Measurements from ENCODE around the gene IFNA6. TPM values are rescaled to one million over a fixed set of nuclear protein-coding genes. Genes with fewer than 3 reads are reported as not detected.

The IFNA6 gene
- not detected for total RNA-seq (ENCODE audit: unreplicated experiment)
- long read RNA-seq: 0 reads

DNA sequence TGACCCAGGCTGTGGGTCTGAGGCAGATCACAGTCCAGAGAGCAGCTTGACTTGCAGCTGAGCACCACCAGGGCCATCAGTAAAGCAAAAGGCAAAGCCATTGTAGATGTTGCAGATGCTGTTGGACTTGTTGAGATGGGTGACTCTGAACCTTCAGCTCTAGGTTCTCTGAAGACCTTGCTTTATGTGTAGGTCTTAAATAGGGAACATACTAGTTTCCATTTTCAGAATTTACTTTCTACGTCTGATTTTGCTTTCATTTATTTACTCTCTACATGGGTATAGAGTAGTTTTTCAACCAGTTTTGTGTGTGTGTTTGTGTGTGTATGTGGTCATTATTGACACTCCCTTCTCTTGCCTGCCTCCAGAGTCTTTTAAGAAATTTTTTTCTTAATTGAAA lies at the start of gene IFNA6:
TSS of gene IFNA6 (minus strand) at position 101 of the 400 bp plus-strand sequence. CDS start at position 101, 0 bp downstream.
- Mint-ChIP-seq H3K36me3 (ENCODE audit: unreplicated experiment) (no peaks in the 10 kb centered on the region), H3K4me3 (ENCODE audit: unreplicated experiment) (no peak within 1 kb of the TSS), H3K27ac (ENCODE audit: unreplicated experiment) (no peak within 1 kb of the TSS), H3K9me3 (ENCODE audit: unreplicated experiment) (peaks cover 2% of the 10 kb centered on the region), H3K4me1 (ENCODE audit: low read depth, unreplicated experiment) (no peaks in the 10 kb centered on the region), H3K27me3 (ENCODE audit: unreplicated experiment) (no peaks in the 10 kb centered on the region)
- no peak for DNase-seq
- TF ChIP-seq CTCF (IDR thresholded peaks at IDR 0.05; ENCODE audit: partially characterized antibody, unreplicated experiment): no peak

GRCh38 chr9:21399956-21400355 lies 49.3 kb upstream of the IFNA6 start:
- H3K4me1 Mint-ChIP-seq (ENCODE audit: low read depth, unreplicated experiment): no peaks in the 10 kb centered on the region
- no peaks in the 10 kb centered on the region for H3K27me3 Mint-ChIP-seq (ENCODE audit: unreplicated experiment)
- no peak for TF ChIP-seq CTCF (IDR thresholded peaks at IDR 0.05; ENCODE audit: partially characterized antibody, unreplicated experiment)

GRCh38 chr9:21398955-21399489 lies 48.3 kb upstream of the IFNA6 start:
- Mint-ChIP-seq H3K9me3 (ENCODE audit: unreplicated experiment) (no peaks in the 10 kb centered on the region), H3K27ac (ENCODE audit: unreplicated experiment) (no peak overlapping the region), H3K27me3 (ENCODE audit: unreplicated experiment) (no peaks in the 10 kb centered on the region), H3K36me3 (ENCODE audit: unreplicated experiment) (no peaks in the 10 kb centered on the region), H3K4me3 (ENCODE audit: unreplicated experiment) (no peak overlapping the region), H3K4me1 (ENCODE audit: low read depth, unreplicated experiment) (no peaks in the 10 kb centered on the region)
- no peak for DNase-seq
- no peak for TF ChIP-seq CTCF (IDR thresholded peaks at IDR 0.05; ENCODE audit: partially characterized antibody, unreplicated experiment)

More at GRCh38 chr9:21399956-21400355, 49.3 kb upstream of the IFNA6 start:
- Mint-ChIP-seq H3K9me3 (ENCODE audit: unreplicated experiment) (no peaks in the 10 kb centered on the region), H3K4me3 (ENCODE audit: unreplicated experiment) (no peak overlapping the region), H3K27ac (ENCODE audit: unreplicated experiment) (no peak overlapping the region), H3K36me3 (ENCODE audit: unreplicated experiment) (no peaks in the 10 kb centered on the region)
- DNase-seq: no peak

DNA sequence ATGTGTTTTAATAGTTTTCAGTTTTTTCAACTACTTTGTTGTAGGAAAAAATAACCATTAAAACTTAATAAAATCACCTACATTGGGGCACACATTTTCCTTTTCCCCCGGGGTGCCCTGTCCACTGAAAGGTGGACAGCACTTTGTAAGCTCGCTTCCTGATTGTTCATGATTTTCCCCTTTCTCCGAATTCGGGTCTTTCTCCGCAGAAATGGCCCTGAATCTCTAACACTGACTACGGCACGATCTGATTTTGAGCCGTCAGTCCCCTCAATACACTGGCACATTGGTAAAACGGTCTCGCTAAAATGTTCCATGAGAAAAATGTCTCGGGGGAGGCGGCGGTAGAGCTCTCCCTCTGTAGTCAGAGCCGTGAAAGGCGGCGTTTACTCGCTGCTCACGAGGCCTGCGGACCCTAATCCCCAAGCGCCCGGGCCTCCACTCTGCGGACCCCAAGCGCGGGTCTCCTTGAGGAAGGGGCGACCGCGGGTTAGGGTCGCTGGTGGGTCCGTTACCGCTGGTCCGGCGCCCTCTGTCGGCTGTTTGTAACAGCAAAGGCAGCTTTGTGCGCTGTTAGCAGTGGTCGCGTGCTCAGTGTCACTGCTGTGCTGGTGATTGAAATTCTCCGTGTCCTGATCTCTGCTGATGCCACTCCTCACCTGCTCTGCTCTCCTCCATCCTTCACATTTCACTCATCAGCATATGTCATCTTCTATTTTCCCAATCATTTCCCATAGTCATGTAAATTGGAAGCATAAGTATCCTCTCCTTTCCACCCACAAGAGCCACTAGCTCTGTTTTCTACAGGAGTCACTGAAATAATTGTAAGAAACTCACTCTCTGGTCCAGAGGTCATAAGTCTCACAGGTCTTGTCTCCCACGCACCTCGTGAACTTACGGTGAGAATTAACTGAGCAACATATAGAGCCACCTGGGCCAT lies 45.4 kb upstream of the IFNA6 start:
- Mint-ChIP-seq H3K36me3 (ENCODE audit: unreplicated experiment) (no peaks in the 10 kb centered on the region), H3K4me3 (ENCODE audit: unreplicated experiment) (peak overlapping the region; percentile 91), H3K27me3 (ENCODE audit: unreplicated experiment) (no peaks in the 10 kb centered on the region), H3K9me3 (ENCODE audit: unreplicated experiment) (no peaks in the 10 kb centered on the region), H3K4me1 (ENCODE audit: low read depth, unreplicated experiment) (no peaks in the 10 kb centered on the region), H3K27ac (ENCODE audit: unreplicated experiment) (no peak overlapping the region)
- DNase-seq: peak; percentile 87
- TF ChIP-seq CTCF (IDR thresholded peaks at IDR 0.05; ENCODE audit: partially characterized antibody, unreplicated experiment): peak; percentile 83

- no peaks in the 10 kb centered on the region for H3K27me3 Mint-ChIP-seq (ENCODE audit: unreplicated experiment)
Observed at GRCh38 chr9:21392270-21392669, 41.6 kb upstream of the IFNA6 start.

More at GRCh38 chr9:21392270-21392669, 41.6 kb upstream of the IFNA6 start:
- Mint-ChIP-seq H3K36me3 (ENCODE audit: unreplicated experiment) (no peaks in the 10 kb centered on the region), H3K4me3 (ENCODE audit: unreplicated experiment) (no peak overlapping the region), H3K9me3 (ENCODE audit: unreplicated experiment) (no peaks in the 10 kb centered on the region), H3K27ac (ENCODE audit: unreplicated experiment) (no peak overlapping the region), H3K4me1 (ENCODE audit: low read depth, unreplicated experiment) (no peaks in the 10 kb centered on the region)
- peak; percentile 44 for TF ChIP-seq CTCF (IDR thresholded peaks at IDR 0.05; ENCODE audit: partially characterized antibody, unreplicated experiment)
- no peak for DNase-seq

Data from glutamatergic neuron (in vitro differentiated cells).